Gastroesophageal sphincter (tissue), 3 donors: ENCODE measurements around the gene C12orf57.

Source experiments
- POLR2A ChIP-seq, 2 donors: fragments of 450-650 bp; IDR thresholded peaks; one replicate each; pipeline ENCODE4 v1.6.1; 2017; ENCODE audit warnings: antibody characterized with exemption in 2 of 2, mild to moderate bottlenecking in 2 of 2, moderate library complexity in 1 of 2
- POLR2AphosphoS5 ChIP-seq: sonication (generic); formaldehyde crosslinking; IDR thresholded peaks from one replicate; pipeline ENCODE4 v1.6.1; 2017; ENCODE audit warnings: antibody characterized with exemption
- TF ChIP-seq, protein P1 (sequence below), 4 experiments: fragments of 200-600 bp in 2 of 4; fragments of 450-650 bp in 2 of 4; sonication (generic) in 1 of 4; IDR thresholded peaks; one replicate each; pipeline ENCODE4 v1.5.1; 2017 to 2019; ENCODE audit warnings: antibody characterized with exemption in 4 of 4, mild to moderate bottlenecking in 2 of 4, moderate library complexity in 2 of 4

GRCh38 chr12:6941267-6941666 lies 2.6 kb upstream of the C12orf57 start:
- TF ChIP-seq, protein P1, sequence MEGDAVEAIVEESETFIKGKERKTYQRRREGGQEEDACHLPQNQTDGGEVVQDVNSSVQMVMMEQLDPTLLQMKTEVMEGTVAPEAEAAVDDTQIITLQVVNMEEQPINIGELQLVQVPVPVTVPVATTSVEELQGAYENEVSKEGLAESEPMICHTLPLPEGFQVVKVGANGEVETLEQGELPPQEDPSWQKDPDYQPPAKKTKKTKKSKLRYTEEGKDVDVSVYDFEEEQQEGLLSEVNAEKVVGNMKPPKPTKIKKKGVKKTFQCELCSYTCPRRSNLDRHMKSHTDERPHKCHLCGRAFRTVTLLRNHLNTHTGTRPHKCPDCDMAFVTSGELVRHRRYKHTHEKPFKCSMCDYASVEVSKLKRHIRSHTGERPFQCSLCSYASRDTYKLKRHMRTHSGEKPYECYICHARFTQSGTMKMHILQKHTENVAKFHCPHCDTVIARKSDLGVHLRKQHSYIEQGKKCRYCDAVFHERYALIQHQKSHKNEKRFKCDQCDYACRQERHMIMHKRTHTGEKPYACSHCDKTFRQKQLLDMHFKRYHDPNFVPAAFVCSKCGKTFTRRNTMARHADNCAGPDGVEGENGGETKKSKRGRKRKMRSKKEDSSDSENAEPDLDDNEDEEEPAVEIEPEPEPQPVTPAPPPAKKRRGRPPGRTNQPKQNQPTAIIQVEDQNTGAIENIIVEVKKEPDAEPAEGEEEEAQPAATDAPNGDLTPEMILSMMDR (IDR thresholded peaks at IDR 0.05): no peak
- TF ChIP-seq POLR2AphosphoS5 (no peak), POLR2A (IDR thresholded peaks at IDR 0.05) (no peak)
